SK-N-MC (cell line): ENCODE measurements around the gene POLG.

Source experiments
- DNase-seq: peaks from one replicate; pipeline ENCODE4 v3.0.0-alpha.2; 2011; ENCODE audit warnings: low read depth, low spot score
- H3K27ac ChIP-seq: fragments of 200-600 bp; sonication (generic); 2 replicates; pipeline ENCODE4 v1.5.1; 2016; ENCODE audit warnings: mixed run types
- H3K36me3 ChIP-seq: fragments of 200-600 bp; sonication (generic); 2 replicates; pipeline ENCODE4 v1.6.1; 2017; ENCODE audit warnings: antibody characterized with exemption, low read length, mixed read lengths; ENCODE audit not compliant: insufficient read depth
- H3K4me3 ChIP-seq: fragments of 200-600 bp; sonication (generic); 2 replicates; pipeline ENCODE4 v1.5.1; 2016
- H3K9ac ChIP-seq: fragments of 200-600 bp; sonication (generic); 2 replicates; pipeline ENCODE4 v1.8.0; 2017; ENCODE audit warnings: mixed run types, mixed read lengths; ENCODE audit not compliant: insufficient read length
- H3K9me3 ChIP-seq: fragments of 200-600 bp; sonication (generic); 2 replicates; pipeline ENCODE4 v1.6.1; 2017; ENCODE audit warnings: low read depth, mild to moderate bottlenecking, antibody characterized with exemption, low read length, moderate library complexity, mixed read lengths
- EZH2 ChIP-seq: fragments of 200-600 bp; sonication (generic); IDR thresholded peaks from one replicate; pipeline ENCODE4 v1.6.1; 2017; ENCODE audit warnings: antibody characterized with exemption
- FOXP2 ChIP-seq: optimal IDR thresholded peaks from 2 replicates; pipeline ENCODE3; 2011; ENCODE audit warnings: mild to moderate bottlenecking, moderate library complexity; ENCODE audit not compliant: insufficient read depth; ENCODE audit errors: extremely low read length, control extremely low read depth
- POLR2AphosphoS5 ChIP-seq: IDR thresholded peaks from 2 replicates; pipeline ENCODE4 v1.6.1; 2012; ENCODE audit warnings: mild to moderate bottlenecking, low read depth, low read length, borderline replicate concordance

Gene POLG

GRCh38 chr15:89334510-89335297 lies at the start of gene POLG:
TSS of gene POLG (minus strand) at chr15:89334824. CDS start at chr15:89333754, 1,070 bp downstream.
- H3K4me3 ChIP-seq = peak within 1 kb of the TSS; percentile 95
- H3K9me3 ChIP-seq = no peaks in the 10 kb centered on the region
- peak within 1 kb of the TSS; percentile 94 for H3K9ac ChIP-seq
- peak within 1 kb of the TSS; percentile 76 for H3K27ac ChIP-seq
- peaks cover 38% of the 10 kb centered on the region for H3K36me3 ChIP-seq
- DNase-seq = peak; percentile 97
- no peak for TF ChIP-seq EZH2
- TF ChIP-seq POLR2AphosphoS5 = peak; percentile 97
- TF ChIP-seq FOXP2 = no peak

GRCh38 chr15:89384176-89384604 lies 49.6 kb upstream of the POLG start:
- Histone ChIP-seq H3K27ac (peak overlapping the region; percentile 72), H3K4me3 (no peak overlapping the region), H3K9me3 (no peaks in the 10 kb centered on the region), H3K9ac (peak overlapping the region; percentile 12), H3K36me3 (peaks cover 94% of the 10 kb centered on the region)
- TF ChIP-seq FOXP2 (no peak), EZH2 (no peak), POLR2AphosphoS5 (no peak)
- DNase-seq = no peak

- H3K9me3 ChIP-seq = no peaks in the 10 kb centered on the region
- no peak for TF ChIP-seq EZH2
- peak; percentile 60 for TF ChIP-seq POLR2AphosphoS5
- H3K9ac ChIP-seq = peak overlapping the region; percentile 12
- peak overlapping the region; percentile 38; the same call in 1 of the 2 replicates for H3K4me3 ChIP-seq
- peaks cover 94% of the 10 kb centered on the region for H3K36me3 ChIP-seq
- DNase-seq = peak; percentile 81
- peak overlapping the region; percentile 72 for H3K27ac ChIP-seq
These were observed 48.9 kb upstream of the POLG start for GRCh38 chr15:89383365-89384175.

GRCh38 chr15:89381888-89382686 lies 47.5 kb upstream of the POLG start:
- no peak for DNase-seq
- no peak for TF ChIP-seq POLR2AphosphoS5
- Histone ChIP-seq H3K9me3 (no peaks in the 10 kb centered on the region), H3K36me3 (peaks cover 94% of the 10 kb centered on the region), H3K9ac (no peak overlapping the region), H3K27ac (peak overlapping the region; percentile 59), H3K4me3 (no peak overlapping the region)

- Histone ChIP-seq H3K36me3 (peaks cover 94% of the 10 kb centered on the region), H3K9ac (no peak overlapping the region), H3K9me3 (no peaks in the 10 kb centered on the region), H3K4me3 (no peak overlapping the region), H3K27ac (peak overlapping the region; percentile 49; the same call in 1 of the 2 replicates)
- DNase-seq = no peak
- TF ChIP-seq EZH2 (no peak), POLR2AphosphoS5 (no peak), FOXP2 (no peak)
These were observed 46.7 kb upstream of the POLG start for GRCh38 chr15:89381331-89381730.

- Histone ChIP-seq H3K27ac (no peak overlapping the region), H3K9ac (no peak overlapping the region), H3K36me3 (peaks cover 93% of the 10 kb centered on the region), H3K4me3 (no peak overlapping the region), H3K9me3 (no peaks in the 10 kb centered on the region)
- no peak for DNase-seq
- TF ChIP-seq EZH2 (no peak), FOXP2 (no peak), POLR2AphosphoS5 (no peak)
These were observed 45.2 kb upstream of the POLG start for GRCh38 chr15:89379818-89380217.

GRCh38 chr15:89379251-89379695 lies 44.6 kb upstream of the POLG start:
- H3K4me3 ChIP-seq = no peak overlapping the region

More at GRCh38 chr15:89379251-89379695, 44.6 kb upstream of the POLG start:
- Histone ChIP-seq H3K36me3 (peaks cover 88% of the 10 kb centered on the region), H3K27ac (no peak overlapping the region), H3K9me3 (no peaks in the 10 kb centered on the region), H3K9ac (no peak overlapping the region)
- no peak for TF ChIP-seq POLR2AphosphoS5
- TF ChIP-seq EZH2 = no peak
- no peak for TF ChIP-seq FOXP2
- DNase-seq = no peak
